ENCODE results near the gene LRSAM1. TPM values are rescaled to one million over a fixed set of nuclear protein-coding genes. Genes with fewer than 3 reads are reported as not detected.

Gene LRSAM1
- total RNA-seq, 1 experiment from 2014 or later: 18.5 TPM

DNA sequence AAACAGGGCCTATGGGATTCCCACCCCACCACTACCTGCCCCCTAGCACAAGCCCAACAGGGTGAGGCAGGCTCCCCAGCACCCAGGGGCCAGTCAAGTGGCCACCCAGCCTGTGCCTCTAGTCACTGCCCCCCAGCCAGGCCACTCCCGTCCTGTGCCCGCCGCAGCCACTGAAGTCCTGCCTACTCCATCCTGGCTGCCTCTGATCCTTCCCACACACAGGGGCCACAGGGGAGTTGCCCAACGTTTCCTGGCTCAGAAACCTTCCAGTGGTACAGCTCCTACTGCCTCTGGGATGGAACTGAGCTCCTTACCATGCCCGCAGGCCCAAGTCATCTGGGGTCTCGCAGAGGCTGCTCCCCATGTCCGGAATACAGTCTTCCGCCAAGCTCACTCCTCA is 90.6 kb downstream of the LRSAM1 start:
- DNase-seq: no peak
- H3K36me3 ChIP-seq (replicated peaks; ENCODE audit: control insufficient read depth, insufficient read depth, low read length): no peaks in the 10 kb centered on the region
- no peak overlapping the region for H3K4me3 ChIP-seq (ENCODE audit: insufficient read depth, low read depth, low read length)
- no peaks in the 10 kb centered on the region for H3K27me3 ChIP-seq (ENCODE audit: control insufficient read depth, insufficient read depth, low read length)

DNA sequence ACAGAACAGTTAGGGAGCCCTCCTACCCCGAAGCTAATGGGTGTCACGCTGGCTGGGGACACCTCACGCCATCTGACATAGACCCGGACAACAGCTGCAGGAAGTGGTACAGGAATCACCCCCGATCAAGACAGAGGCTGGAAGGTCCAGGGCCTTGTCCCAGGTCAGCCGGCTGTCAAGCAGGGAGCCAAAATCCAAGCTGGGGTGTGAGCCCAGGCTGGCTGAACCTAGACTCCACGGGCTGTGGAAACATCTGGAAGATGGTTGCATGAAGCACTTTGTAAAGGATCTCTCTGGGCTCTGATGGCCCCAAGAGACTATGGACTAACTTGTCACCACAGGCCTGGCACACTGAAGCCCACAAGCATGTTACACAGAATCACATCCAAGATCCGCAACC is 91.9 kb downstream of the LRSAM1 start:
- Histone ChIP-seq H3K27me3 (ENCODE audit: control insufficient read depth, insufficient read depth, low read length) (no peaks in the 10 kb centered on the region), H3K4me3 (ENCODE audit: insufficient read depth, low read depth, low read length) (no peak overlapping the region), H3K36me3 (replicated peaks; ENCODE audit: control insufficient read depth, insufficient read depth, low read length) (no peaks in the 10 kb centered on the region)
- DNase-seq: no peak

DNA sequence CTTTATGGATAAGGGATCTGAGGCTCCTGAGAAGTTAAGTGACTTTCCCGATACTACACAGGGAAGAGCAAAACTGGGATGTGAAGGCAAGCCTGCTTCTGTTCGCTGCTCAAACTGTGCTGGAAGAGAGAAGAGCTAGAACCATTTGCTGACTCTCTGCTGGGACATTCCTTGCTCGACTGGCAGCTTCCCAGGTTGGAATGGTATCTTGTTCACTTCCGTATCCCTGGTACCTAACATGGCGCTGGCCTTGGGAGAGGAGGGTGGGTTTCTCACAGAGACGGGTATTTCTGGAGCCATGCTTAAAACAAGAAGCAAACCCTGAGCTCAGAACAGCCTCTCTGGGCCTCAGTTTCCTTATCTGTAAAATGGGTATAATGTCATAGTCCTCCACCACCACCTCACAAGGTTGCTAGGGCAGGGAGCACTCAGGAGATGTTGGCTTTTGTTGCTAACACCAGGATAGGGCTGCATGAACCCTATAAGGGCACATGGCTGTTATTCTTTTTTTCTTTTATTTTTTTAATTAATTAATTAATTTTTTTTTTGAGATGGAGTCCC is 92.7 kb downstream of the LRSAM1 start:
- Histone ChIP-seq H3K27me3 (ENCODE audit: control insufficient read depth, insufficient read depth, low read length) (no peaks in the 10 kb centered on the region), H3K4me3 (ENCODE audit: insufficient read depth, low read depth, low read length) (no peak overlapping the region), H3K36me3 (replicated peaks; ENCODE audit: control insufficient read depth, insufficient read depth, low read length) (no peaks in the 10 kb centered on the region)
- no peak for DNase-seq

DNA sequence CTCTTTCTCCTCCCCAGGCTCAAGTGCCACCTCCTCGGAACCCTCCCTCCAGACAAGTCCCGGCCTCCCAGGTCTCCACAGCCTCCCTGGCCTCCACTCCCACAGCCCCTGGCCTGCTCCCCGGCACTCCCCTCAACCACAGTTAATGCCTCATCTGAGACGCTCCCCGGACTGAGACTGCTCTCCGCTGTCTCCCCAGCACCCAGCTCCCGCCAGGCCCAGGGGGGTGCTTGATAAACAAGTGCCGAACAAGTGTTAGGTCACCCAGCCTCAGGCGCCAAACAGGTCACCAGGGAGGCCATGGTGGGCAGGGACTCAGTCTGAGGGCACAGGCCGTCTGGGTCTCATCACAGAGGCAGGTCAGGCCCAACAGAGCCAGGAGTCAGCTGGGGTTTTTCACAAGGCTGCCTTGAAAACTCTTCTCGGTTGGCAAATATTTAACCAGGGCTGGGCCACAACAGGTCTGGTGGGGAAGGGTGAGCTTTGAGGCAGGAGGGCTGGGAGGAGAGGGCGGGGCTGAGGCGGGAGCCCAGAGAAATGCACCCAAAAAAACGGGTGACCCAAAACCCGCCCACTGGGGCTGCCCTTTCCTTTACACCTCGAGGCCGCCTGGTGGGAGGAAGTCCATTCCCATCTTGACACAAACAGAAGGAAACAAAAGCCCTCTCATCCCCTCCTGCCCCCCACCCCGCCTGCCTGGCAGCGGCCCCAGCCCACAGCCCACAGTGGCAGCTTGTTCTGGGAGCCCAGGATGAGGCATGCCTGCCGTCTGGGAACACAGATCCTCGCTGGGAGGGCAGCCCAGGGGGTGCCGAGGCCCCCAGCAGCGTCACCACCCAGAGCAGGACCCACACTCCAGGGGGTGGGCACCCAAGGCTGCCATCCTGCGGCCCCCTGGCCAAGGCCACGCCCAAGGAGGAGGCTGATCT is 94.2 kb downstream of the LRSAM1 start:
- Histone ChIP-seq H3K4me3 (ENCODE audit: insufficient read depth, low read depth, low read length) (no peak overlapping the region), H3K27me3 (ENCODE audit: control insufficient read depth, insufficient read depth, low read length) (no peaks in the 10 kb centered on the region), H3K36me3 (replicated peaks; ENCODE audit: control insufficient read depth, insufficient read depth, low read length) (no peaks in the 10 kb centered on the region)
- DNase-seq: peak; percentile 87

DNA sequence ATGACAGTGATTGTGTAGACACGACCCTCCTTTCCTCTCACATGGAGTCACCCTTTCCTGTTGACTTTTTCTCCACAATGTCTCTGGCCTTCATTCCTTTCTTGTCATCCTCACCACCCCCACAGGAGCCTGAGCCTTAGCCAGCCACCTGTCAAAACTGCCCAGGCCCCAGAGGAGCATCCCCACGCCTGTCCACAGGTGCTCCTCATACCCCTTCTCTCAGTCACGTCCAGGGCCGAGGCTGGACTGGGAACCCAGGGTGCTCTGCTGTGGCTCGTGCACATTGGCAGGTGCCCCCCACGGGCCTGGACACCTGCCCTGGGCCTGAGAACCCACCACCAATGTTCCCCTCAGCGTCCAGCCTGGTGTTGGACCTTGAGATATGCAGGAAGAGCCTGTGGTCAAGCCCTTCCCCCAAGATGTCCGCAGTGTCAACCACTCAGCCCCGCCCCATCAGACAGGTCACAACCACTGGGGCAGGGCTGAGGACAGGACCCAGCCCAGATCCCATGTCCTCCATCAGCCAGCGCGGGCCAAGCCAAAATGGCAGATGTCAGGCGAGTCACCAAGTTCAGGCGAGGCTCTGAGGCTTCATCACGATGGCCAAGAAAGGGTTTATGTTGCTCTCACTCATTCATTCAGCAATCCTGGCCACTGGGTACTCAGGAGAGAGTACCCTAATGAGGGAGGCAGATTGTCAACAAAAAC is 95.0 kb downstream of the LRSAM1 start:
- no peak for DNase-seq
- no peaks in the 10 kb centered on the region for H3K36me3 ChIP-seq (replicated peaks; ENCODE audit: control insufficient read depth, insufficient read depth, low read length)
- H3K27me3 ChIP-seq (ENCODE audit: control insufficient read depth, insufficient read depth, low read length): no peaks in the 10 kb centered on the region
- no peak overlapping the region for H3K4me3 ChIP-seq (ENCODE audit: insufficient read depth, low read depth, low read length)

DNA sequence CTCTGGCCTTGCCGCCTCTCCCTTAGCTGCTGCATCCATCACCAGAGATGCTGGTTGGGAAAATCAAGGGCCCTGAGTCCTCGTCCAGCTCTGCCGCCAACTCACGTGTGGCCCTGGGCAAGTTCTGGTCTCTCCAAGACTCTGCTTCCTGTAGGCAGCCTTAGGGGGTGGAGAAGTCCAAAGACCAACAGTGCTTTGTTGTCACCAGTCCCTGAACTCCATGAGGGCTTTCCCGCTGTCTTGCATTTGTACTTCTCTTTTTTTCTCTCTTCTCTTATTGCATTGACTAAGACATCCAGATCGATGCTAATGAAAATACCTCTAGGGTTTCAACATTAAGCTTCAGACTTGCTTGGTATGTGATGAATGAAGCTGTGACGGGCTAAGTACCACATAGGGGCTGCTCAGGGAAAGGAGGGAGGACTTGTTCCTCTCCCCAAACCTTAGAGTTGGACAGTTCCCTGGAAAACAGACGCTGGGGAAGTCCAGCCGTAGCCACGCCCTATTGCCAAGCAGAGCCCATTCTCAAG is 97.1 kb downstream of the LRSAM1 start:
- DNase-seq: no peak
- Histone ChIP-seq H3K4me3 (ENCODE audit: insufficient read depth, low read depth, low read length) (no peak overlapping the region), H3K27me3 (ENCODE audit: control insufficient read depth, insufficient read depth, low read length) (no peaks in the 10 kb centered on the region), H3K36me3 (replicated peaks; ENCODE audit: control insufficient read depth, insufficient read depth, low read length) (no peaks in the 10 kb centered on the region)

DNA sequence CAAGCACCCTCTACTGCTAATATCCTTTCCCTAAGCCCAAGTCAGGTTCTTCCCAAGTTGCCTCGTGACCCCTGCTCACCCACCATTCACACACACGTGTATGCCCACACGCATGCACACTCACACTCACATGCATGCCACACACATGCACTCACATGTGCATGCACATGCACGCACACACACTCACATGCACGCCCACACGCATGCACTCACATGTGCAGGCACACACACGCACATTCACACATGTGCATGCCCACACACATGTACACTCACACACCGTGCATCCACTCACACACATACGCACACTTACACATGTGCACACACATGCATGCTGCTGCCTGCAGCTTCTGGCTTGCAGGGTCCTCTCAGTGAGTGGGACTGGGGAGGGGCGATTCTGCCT is 97.9 kb downstream of the LRSAM1 start:
- Histone ChIP-seq H3K27me3 (ENCODE audit: control insufficient read depth, insufficient read depth, low read length) (no peaks in the 10 kb centered on the region), H3K4me3 (ENCODE audit: insufficient read depth, low read depth, low read length) (no peak overlapping the region), H3K36me3 (replicated peaks; ENCODE audit: control insufficient read depth, insufficient read depth, low read length) (no peaks in the 10 kb centered on the region)
- no peak for DNase-seq

DNA sequence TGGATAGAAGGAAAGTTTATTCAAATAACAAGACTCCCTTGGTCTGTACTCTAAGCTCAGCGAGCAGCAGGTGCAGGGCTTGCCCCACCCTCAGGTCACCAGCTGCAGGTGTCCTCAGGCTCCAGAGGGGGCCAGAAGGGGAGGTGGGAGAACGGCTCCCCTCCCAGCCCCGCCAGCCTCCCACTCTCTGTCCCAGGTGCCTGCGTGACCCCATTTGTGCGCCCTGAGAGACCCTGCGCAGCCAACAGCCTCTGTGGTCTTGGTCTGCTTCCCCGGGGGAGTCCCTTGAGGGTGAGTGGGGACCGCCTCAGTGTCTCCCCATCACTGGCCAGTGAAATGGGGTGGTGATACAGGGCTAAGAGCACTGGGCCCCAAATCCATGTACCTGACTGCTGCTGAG is 98.4 kb downstream of the LRSAM1 start:
- Histone ChIP-seq H3K27me3 (ENCODE audit: control insufficient read depth, insufficient read depth, low read length) (no peaks in the 10 kb centered on the region), H3K4me3 (ENCODE audit: insufficient read depth, low read depth, low read length) (no peak overlapping the region), H3K36me3 (replicated peaks; ENCODE audit: control insufficient read depth, insufficient read depth, low read length) (no peaks in the 10 kb centered on the region)
- no peak for DNase-seq

DNA sequence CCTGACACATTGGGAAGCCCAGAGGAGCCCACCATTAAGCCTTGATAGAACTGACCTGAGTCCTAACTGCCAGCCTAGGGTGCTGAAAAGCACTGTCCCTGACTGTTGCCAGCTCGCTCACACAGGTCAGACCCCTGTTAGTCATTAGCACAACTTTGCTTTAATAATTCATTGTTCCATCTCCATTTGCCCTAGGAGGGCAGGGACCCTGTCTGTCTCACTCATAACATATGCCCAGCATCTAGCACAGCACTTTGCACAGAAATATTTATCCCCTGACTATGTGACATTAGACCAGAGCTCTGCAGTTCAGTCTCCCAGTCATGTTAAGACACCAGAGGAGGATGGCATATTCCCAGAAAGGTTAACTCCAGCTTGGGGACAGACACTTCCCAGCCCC is 99.0 kb downstream of the LRSAM1 start:
- Histone ChIP-seq H3K27me3 (ENCODE audit: control insufficient read depth, insufficient read depth, low read length) (no peaks in the 10 kb centered on the region), H3K36me3 (replicated peaks; ENCODE audit: control insufficient read depth, insufficient read depth, low read length) (no peaks in the 10 kb centered on the region), H3K4me3 (ENCODE audit: insufficient read depth, low read depth, low read length) (no peak overlapping the region)
- DNase-seq: no peak

DNA sequence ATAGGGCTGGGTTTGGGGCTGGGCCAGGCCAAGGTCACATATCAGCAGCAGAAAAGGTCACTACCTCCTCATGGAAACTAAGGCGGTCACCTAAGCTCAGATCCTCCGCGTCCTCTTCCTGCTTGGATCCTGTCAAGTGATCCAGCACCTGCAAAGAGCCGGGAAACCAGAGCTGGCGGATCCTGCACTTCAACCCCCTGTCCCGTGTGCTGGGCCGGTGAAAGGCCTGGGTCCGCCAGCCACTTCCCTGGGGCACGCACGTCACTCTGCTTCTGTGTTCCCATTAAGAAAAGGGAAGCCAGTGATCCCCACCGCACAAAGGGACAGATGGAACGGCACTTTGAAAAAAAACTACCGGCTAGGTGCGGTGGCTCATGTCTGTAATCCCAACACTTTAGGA is 99.4 kb downstream of the LRSAM1 start:
- Histone ChIP-seq H3K36me3 (replicated peaks; ENCODE audit: control insufficient read depth, insufficient read depth, low read length) (no peaks in the 10 kb centered on the region), H3K4me3 (ENCODE audit: insufficient read depth, low read depth, low read length) (no peak overlapping the region), H3K27me3 (ENCODE audit: control insufficient read depth, insufficient read depth, low read length) (no peaks in the 10 kb centered on the region)
- no peak for DNase-seq

Other genes starting within 250 kb of the LRSAM1 start
- 2.9 and 6.7 TPM in 2 replicates for gene GARNL3, start 186.7 kb upstream of the LRSAM1 start, total RNA-seq (2014; rRNA removed; shearing (Covaris generic))
- 18.8 and 23.3 TPM in 2 replicates for gene SLC2A8, start 54.3 kb upstream of the LRSAM1 start, total RNA-seq (2014; rRNA removed; shearing (Covaris generic))
- gene ZNF79, start 27.1 kb upstream of the LRSAM1 start, total RNA-seq (2014; rRNA removed; shearing (Covaris generic)): 5.3 and 6.5 TPM in 2 replicates
- gene RPL12, start 104 bp upstream of the LRSAM1 start, total RNA-seq (2014; rRNA removed; shearing (Covaris generic)): 2,182 and 2,219 TPM in 2 replicates
- 5.9 and 12.0 TPM in 2 replicates for gene STXBP1, start 160.8 kb downstream of the LRSAM1 start, total RNA-seq (2014; rRNA removed; shearing (Covaris generic))